Endothelial cell of umbilical vein (primary cell): ENCODE results near the gene INSIG2. TPM values are rescaled to one million over a fixed set of nuclear protein-coding genes. Genes with fewer than 3 reads are reported as not detected.

ENCODE experiments used
- BruUV-seq: library from RNA; stranded (reverse); fragments of 400-500 nt; replicated peaks from 2 replicates; lab custom pipeline; 2021; lab: Mats Ljungman, UMichigan
- CTCF ChIA-PET: fragments of 300-600, 350-600 bp; sonication (Branson Sonifier 250); formaldehyde crosslinking; loops from one replicate; lab custom pipeline; 2021; ENCODE audit warnings: antibody characterized with exemption, inconsistent platforms; lab: Charles Lee
- POLR2A ChIA-PET: fragments of 300-600, 350-600 bp; sonication (Branson Sonifier 250); formaldehyde crosslinking; loops from one replicate; lab custom pipeline; 2021; ENCODE audit warnings: antibody characterized with exemption, inconsistent platforms; lab: Charles Lee
- DNase-seq: peaks from one replicate; pipeline ENCODE4 v3.0.0-alpha.2; 2011; ENCODE audit warnings: low read depth, low spot score
- FAIRE-seq: peaks from 2 replicates; lab custom pipeline; 2011; peaks lifted over from hg19 to GRCh38; lab: Jason Lieb, UNC
- H2AFZ ChIP-seq: 2 replicates; pipeline ENCODE4 v1.6.0; 2012; ENCODE audit warnings: low read depth, low read length, control low read depth, inconsistent platforms
- H3K27ac ChIP-seq: 2 replicates; pipeline ENCODE4 v1.5.1; 2011; ENCODE audit warnings: low read depth, mild to moderate bottlenecking, control low read depth, low read length, moderate library complexity; ENCODE audit not compliant: insufficient read depth
- H3K27me3 ChIP-seq, 2 experiments: 2 replicates each; pipeline versions ENCODE4 v1.6.0 to v1.6.1; 2011; ENCODE audit warnings: low read length in 2 of 2, mixed read lengths in 1 of 2; ENCODE audit not compliant: control insufficient read depth in 2 of 2, insufficient read depth in 2 of 2
- H3K36me3 ChIP-seq, 2 experiments: 2 replicates in 1 of 2; 3 replicates in 1 of 2; pipeline ENCODE4 v1.5.1; 2011; ENCODE audit warnings: low read length in 2 of 2, mild to moderate bottlenecking in 1 of 2, moderate library complexity in 1 of 2; ENCODE audit not compliant: control insufficient read depth in 2 of 2, insufficient read depth in 2 of 2; ENCODE audit errors: extremely low read depth in 1 of 2
- H3K4me1 ChIP-seq: 3 replicates; pipeline ENCODE4 v1.5.1; 2011; ENCODE audit warnings: mild to moderate bottlenecking, low read length; ENCODE audit not compliant: control insufficient read depth, insufficient read depth; ENCODE audit errors: extremely low read depth
- H3K4me2 ChIP-seq: 2 replicates; pipeline ENCODE4 v1.6.1; 2011; ENCODE audit warnings: low read length, control low read depth, mixed read lengths; ENCODE audit not compliant: insufficient read depth
- H3K4me3 ChIP-seq, 3 experiments: fragments of 200-600 bp in 1 of 3; sonication (generic), shearing (Covaris generic) in 1 of 3; replicated peaks in 1 of 3; 2 replicates each; pipeline ENCODE4 v1.5.1; 2011 to 2016; ENCODE audit warnings: control low read depth in 3 of 3, low read length in 3 of 3, mild to moderate bottlenecking in 2 of 3, inconsistent platforms in 1 of 3, low read depth in 1 of 3, moderate library complexity in 1 of 3; ENCODE audit not compliant: insufficient read depth in 1 of 3
- H3K79me2 ChIP-seq: 2 replicates; pipeline ENCODE4 v1.6.0; 2012; ENCODE audit warnings: low read length, inconsistent platforms; ENCODE audit not compliant: control insufficient read depth, insufficient read depth
- H3K9ac ChIP-seq: replicated peaks from 2 replicates; pipeline ENCODE3; 2011; ENCODE audit warnings: low read length, control low read depth; ENCODE audit not compliant: insufficient read depth; ENCODE audit errors: extremely low read depth
- H3K9me1 ChIP-seq: replicated peaks from 3 replicates; pipeline ENCODE4 v1.6.0; 2011; ENCODE audit warnings: mild to moderate bottlenecking, low read length; ENCODE audit not compliant: control insufficient read depth, insufficient read depth; ENCODE audit errors: extremely low read depth
- H3K9me3 ChIP-seq: replicated peaks from 2 replicates; pipeline ENCODE4 v1.5.1; 2012; ENCODE audit warnings: low read length, inconsistent platforms; ENCODE audit not compliant: control insufficient read depth, insufficient read depth
- H4K20me1 ChIP-seq: replicated peaks from 2 replicates; pipeline ENCODE3; 2011; ENCODE audit warnings: mild to moderate bottlenecking, low read length; ENCODE audit not compliant: control insufficient read depth, insufficient read depth; ENCODE audit errors: extremely low read depth
- CTCF ChIP-seq, 2 donors: IDR thresholded peaks; 1 replicate in 1 of 2; 2 replicates in 1 of 2; pipeline ENCODE4 v1.5.1; 2011; ENCODE audit warnings: low read length in 2 of 2, mild to moderate bottlenecking in 2 of 2, moderate library complexity in 2 of 2, control low read depth in 1 of 2, inconsistent platforms in 1 of 2, low read depth in 1 of 2; ENCODE audit not compliant: insufficient read depth in 1 of 2; ENCODE audit errors: extremely low read depth in 1 of 2
- EZH2 ChIP-seq: IDR thresholded peaks from 2 replicates; pipeline ENCODE4 v1.6.1; 2012; ENCODE audit warnings: borderline replicate concordance, low read depth, mild to moderate bottlenecking, moderate library complexity, low read length, inconsistent platforms; ENCODE audit not compliant: severe bottlenecking
- FOS ChIP-seq: IDR thresholded peaks from 2 replicates; pipeline ENCODE4 v1.6.1; 2011; ENCODE audit warnings: mild to moderate bottlenecking, low read length, moderate library complexity, borderline replicate concordance; ENCODE audit not compliant: insufficient read depth
- GATA2 ChIP-seq: IDR thresholded peaks from 2 replicates; pipeline ENCODE4 v1.7.0; 2011; ENCODE audit warnings: low read depth, mild to moderate bottlenecking, moderate library complexity, mixed read lengths, low read length; ENCODE audit not compliant: insufficient read length, insufficient read depth
- JUN ChIP-seq: IDR thresholded peaks from 2 replicates; pipeline ENCODE4 v1.6.1; 2011; ENCODE audit warnings: borderline replicate concordance, low read depth; ENCODE audit not compliant: insufficient read length, insufficient read depth
- MAX ChIP-seq: IDR thresholded peaks from 2 replicates; pipeline ENCODE4 v1.6.1; 2011; ENCODE audit not compliant: insufficient read depth, insufficient read length
- MYC ChIP-seq: IDR thresholded peaks from one replicate; pipeline ENCODE4 v1.6.1; 2011; ENCODE audit warnings: mild to moderate bottlenecking, low read depth, low read length
- POLR2A ChIP-seq: IDR thresholded peaks from 2 replicates; pipeline ENCODE4 v1.6.1; 2012; ENCODE audit warnings: low read depth, mild to moderate bottlenecking, control low read depth, low read length
- POLR2AphosphoS5 ChIP-seq: IDR thresholded peaks from 2 replicates; pipeline ENCODE4 v1.6.1; 2012; ENCODE audit warnings: low read depth, mild to moderate bottlenecking, control low read depth, low read length, moderate library complexity; ENCODE audit not compliant: insufficient read depth
- dilution Hi-C: fragments of 300-500 bp; cut with MboI; formaldehyde crosslinking; loops from one replicate; pipeline ENCODE4 v1.15.0; 2019; ENCODE audit warnings: low sequenced_read_pairs; ENCODE audit not compliant: extremely low pct_ligation_motif_present
- intact Hi-C: fragments of 100-400 bp; cut with micrococcal nuclease; formaldehyde crosslinking; loops from one replicate; pipeline ENCODE4 v1.10.0; 2022
- polyA plus RNA-seq, 4 experiments: library from polyadenylated mRNA; depleted of rRNA in 3 of 4; stranded (reverse) in 3 of 4; unstranded in 1 of 4; fragments of >200 nt; gene quantifications; 2 replicates each; pipeline versions ENCODE4 v1.2.1 to v1.2.3, GENCODE V29; 2011 to 2012; ENCODE audit warnings: missing spikeins in 1 of 4
- total RNA-seq: library from RNA; stranded (reverse); gene quantifications from 2 replicates; pipeline ENCODE4 v1.2.3, GENCODE V29; 2021

Gene INSIG2
- total and polyA plus RNA-seq, 2 donors (not counting 3 experiments of a cell fraction or from before 2014, with no cell fraction given), result 24.1 to 26.9 TPM

DNA sequence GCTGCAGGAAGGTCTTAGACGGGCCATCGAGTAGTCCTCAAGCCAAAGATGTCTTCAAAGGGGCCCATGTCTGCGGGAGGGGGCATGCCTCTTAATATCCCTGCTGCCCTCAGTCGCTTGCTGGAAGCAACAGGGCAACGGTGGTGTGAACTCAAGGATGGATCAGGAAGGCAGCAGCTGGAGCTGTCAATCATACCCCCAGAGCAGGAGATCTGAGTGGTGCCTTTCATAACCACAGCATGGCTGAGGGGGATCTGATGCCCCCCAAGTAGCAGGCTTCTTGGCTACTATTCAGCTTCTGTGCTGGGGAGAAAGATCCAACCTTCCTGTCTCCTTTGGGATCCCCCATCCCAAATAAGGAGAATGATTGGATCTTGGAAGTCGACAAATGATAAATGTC, 46.4 kb downstream of the INSIG2 start:
- FAIRE-seq, result no peak
- DNase-seq, result no peak
- ChIA-PET POLR2A (no interaction called here), CTCF (interaction anchor here (0.9 to 1.6 kb wide), 2 partner anchors 67 to 88 kb away, joined by 3 to 7 read pairs; no protein-coding TSS in a partner anchor)
- intact Hi-C loops, result no loop called here
- H3K27me3 ChIP-seq, result peaks cover 0 to 3% of the 10 kb centered on the region in 2 experiments
- H3K4me2 ChIP-seq, result no peak overlapping the region
- TF ChIP-seq EZH2 (no peak), MYC (no peak), MAX (no peak), CTCF (IDR thresholded peaks at IDR 0.05; ENCODE audit: extremely low read depth in 1 of 2, insufficient read depth in 1 of 2, low read depth in 1 of 2, low read length in 2 of 2) (no peak), JUN (no peak), GATA2 (no peak), POLR2AphosphoS5 (no peak), POLR2A (no peak), FOS (no peak)
- no peaks in the 10 kb centered on the region for H3K36me3 ChIP-seq
- no peaks in the 10 kb centered on the region for H3K4me1 ChIP-seq
- no peak overlapping the region for H3K4me3 ChIP-seq
- no peak overlapping the region for H2AFZ ChIP-seq
- H3K79me2 ChIP-seq, result no peaks in the 10 kb centered on the region
- dilution Hi-C loops, result no loop called here
- H3K9me3 ChIP-seq, result no peaks in the 10 kb centered on the region
- H3K9me1 ChIP-seq, result no peaks in the 10 kb centered on the region
- H3K27ac ChIP-seq, result no peak overlapping the region
- no peaks in the 10 kb centered on the region for H4K20me1 ChIP-seq
- no peak overlapping the region for H3K9ac ChIP-seq
- no TSS peak for BruUV-seq
